Liver (tissue), 3 donors: Measurements from ENCODE around the gene ZNF778.

Experiments
- CTCF ChIP-seq: fragments of 150-350 bp; IDR thresholded peaks from 2 replicates; pipeline ENCODE4 v1.5.1; 2017; ENCODE audit warnings: improper control_type of control experiment, low read depth, low read length; ENCODE audit not compliant: missing input control
- EGR1 ChIP-seq, 2 donors: IDR thresholded peaks; 2 replicates each; pipeline ENCODE4 v1.6.1; 2016 to 2018; ENCODE audit warnings: antibody characterized with exemption in 2 of 2, low read depth in 2 of 2
- MAX ChIP-seq: IDR thresholded peaks from 2 replicates; pipeline ENCODE4 v1.6.1; 2016; ENCODE audit warnings: antibody characterized with exemption
- NR2F2 ChIP-seq: IDR thresholded peaks from 2 replicates; pipeline ENCODE4 v1.6.1; 2016; ENCODE audit warnings: antibody characterized with exemption
- RAD21 ChIP-seq, 2 donors: IDR thresholded peaks; 2 replicates each; pipeline ENCODE4 v1.6.1; 2016; ENCODE audit warnings: antibody characterized with exemption in 2 of 2, mild to moderate bottlenecking in 2 of 2
- YY1 ChIP-seq: IDR thresholded peaks from 2 replicates; pipeline ENCODE4 v1.6.1; 2016; ENCODE audit warnings: antibody characterized with exemption, mild to moderate bottlenecking
- TF ChIP-seq, protein P1 (sequence below): IDR thresholded peaks from 2 replicates; pipeline ENCODE4 v1.6.1; 2016; ENCODE audit warnings: antibody characterized with exemption
- TF ChIP-seq, protein P2 (sequence below): IDR thresholded peaks from 2 replicates; pipeline ENCODE4 v1.6.1; 2016; ENCODE audit warnings: antibody characterized with exemption, mild to moderate bottlenecking
- donor health status: healthy.
- donor health status: healthy.

- TF ChIP-seq YY1 (no peak), CTCF (no peak), MAX (no peak), NR2F2 (no peak), RAD21 (IDR thresholded peaks at IDR 0.05) (no peak), EGR1 (IDR thresholded peaks at IDR 0.05; ENCODE audit: low read depth in 2 of 2) (no peak)
- TF ChIP-seq, protein P1, sequence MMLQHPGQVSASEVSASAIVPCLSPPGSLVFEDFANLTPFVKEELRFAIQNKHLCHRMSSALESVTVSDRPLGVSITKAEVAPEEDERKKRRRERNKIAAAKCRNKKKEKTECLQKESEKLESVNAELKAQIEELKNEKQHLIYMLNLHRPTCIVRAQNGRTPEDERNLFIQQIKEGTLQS: no peak
- TF ChIP-seq, protein P2, sequence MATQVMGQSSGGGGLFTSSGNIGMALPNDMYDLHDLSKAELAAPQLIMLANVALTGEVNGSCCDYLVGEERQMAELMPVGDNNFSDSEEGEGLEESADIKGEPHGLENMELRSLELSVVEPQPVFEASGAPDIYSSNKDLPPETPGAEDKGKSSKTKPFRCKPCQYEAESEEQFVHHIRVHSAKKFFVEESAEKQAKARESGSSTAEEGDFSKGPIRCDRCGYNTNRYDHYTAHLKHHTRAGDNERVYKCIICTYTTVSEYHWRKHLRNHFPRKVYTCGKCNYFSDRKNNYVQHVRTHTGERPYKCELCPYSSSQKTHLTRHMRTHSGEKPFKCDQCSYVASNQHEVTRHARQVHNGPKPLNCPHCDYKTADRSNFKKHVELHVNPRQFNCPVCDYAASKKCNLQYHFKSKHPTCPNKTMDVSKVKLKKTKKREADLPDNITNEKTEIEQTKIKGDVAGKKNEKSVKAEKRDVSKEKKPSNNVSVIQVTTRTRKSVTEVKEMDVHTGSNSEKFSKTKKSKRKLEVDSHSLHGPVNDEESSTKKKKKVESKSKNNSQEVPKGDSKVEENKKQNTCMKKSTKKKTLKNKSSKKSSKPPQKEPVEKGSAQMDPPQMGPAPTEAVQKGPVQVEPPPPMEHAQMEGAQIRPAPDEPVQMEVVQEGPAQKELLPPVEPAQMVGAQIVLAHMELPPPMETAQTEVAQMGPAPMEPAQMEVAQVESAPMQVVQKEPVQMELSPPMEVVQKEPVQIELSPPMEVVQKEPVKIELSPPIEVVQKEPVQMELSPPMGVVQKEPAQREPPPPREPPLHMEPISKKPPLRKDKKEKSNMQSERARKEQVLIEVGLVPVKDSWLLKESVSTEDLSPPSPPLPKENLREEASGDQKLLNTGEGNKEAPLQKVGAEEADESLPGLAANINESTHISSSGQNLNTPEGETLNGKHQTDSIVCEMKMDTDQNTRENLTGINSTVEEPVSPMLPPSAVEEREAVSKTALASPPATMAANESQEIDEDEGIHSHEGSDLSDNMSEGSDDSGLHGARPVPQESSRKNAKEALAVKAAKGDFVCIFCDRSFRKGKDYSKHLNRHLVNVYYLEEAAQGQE: no peak
These were observed 57.2 kb downstream of the ZNF778 start for GRCh38 chr16:89274561-89275283.
